ENCODE data around the gene PEX10.

Gene PEX10

DNA sequence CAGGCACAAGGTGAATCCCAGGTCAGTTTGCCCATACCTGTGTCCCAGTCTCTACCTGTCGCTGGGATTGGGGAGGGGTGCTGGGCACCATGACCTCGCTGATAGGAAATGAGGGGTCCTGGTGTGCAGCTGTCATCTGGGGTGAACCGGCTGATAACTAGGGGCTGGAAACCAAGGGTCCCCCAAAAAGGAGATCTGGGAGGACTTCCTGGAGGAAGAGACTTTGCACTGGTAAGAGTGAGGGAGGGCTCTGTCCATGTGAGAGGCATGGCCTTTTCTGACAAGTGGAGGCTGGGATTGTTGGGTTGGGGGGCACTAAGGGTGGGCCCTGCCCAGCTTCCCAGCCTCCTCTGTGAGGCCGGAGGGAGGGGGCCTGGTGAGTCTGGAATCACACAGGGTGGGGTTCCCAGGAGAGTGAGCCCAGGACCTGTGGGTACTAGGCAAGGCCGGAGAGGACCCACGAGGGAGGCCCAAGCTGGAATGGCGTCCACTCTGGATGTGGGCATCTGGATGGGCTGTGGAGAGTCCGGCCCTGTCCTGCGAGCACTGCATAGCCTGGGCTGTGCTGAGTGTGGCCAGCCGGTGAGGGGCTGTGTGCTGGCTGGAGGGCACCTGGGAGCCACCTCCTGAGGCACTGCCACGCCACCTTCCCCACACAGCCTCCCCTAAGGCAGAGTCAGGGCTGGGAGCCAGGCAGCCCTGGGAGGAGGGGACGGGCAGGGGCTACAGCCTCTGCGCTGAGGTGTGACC is 4.9 kb upstream of the PEX10 start:
- Histone ChIP-seq H3K14ac (ENCODE audit: low read length) (peak overlapping the region; percentile 56), H3K4ac (ENCODE audit: low read length) (peak overlapping the region; percentile 66), H2AK5ac (ENCODE audit: low read depth, low read length) (peak overlapping the region; percentile 84), H3K27ac (replicated peaks; ENCODE audit: low read length) (no peak overlapping the region), H4K8ac (ENCODE audit: low read depth, low read length) (peak overlapping the region; percentile 65), H3K23ac (ENCODE audit: low read depth, low read length, poor library complexity) (peak overlapping the region; percentile 60), H3K18ac (ENCODE audit: low read length) (peak overlapping the region; percentile 83), H3K79me1 (ENCODE audit: low read depth, low read length) (peaks cover 2% of the 10 kb centered on the region), H2AFZ (ENCODE audit: low read length) (no peak overlapping the region), H3K9me3 (replicated peaks in 1 of 2; ENCODE audit: control insufficient read depth in 2 of 2, insufficient read depth in 1 of 2, low read depth in 1 of 2, low read length in 2 of 2) (no peaks in the 10 kb centered on the region), H2BK120ac (ENCODE audit: low read depth, low read length) (peak overlapping the region; percentile 87), H2BK15ac (ENCODE audit: low read length) (peak overlapping the region; percentile 78), H3K36me3 (replicated peaks in 1 of 2; ENCODE audit: control insufficient read depth in 2 of 2, insufficient read depth in 2 of 2, low read length in 2 of 2) (no peaks in the 10 kb centered on the region), H2BK5ac (ENCODE audit: low read length) (peak overlapping the region; percentile 11), H3K9ac (ENCODE audit: low read depth, low read length, poor library complexity) (peak overlapping the region; percentile 86), H3K4me2 (ENCODE audit: insufficient read depth, low read length, poor library complexity, severe bottlenecking) (no peak overlapping the region), H3K4me3 (ENCODE audit: low read length in 2 of 2) (no peak overlapping the region), H2BK12ac (ENCODE audit: low read length) (peak overlapping the region; percentile 99), H3K4me1 (ENCODE audit: control insufficient read depth in 2 of 2, insufficient read depth in 1 of 2, low read depth in 1 of 2, low read length in 2 of 2) (peaks cover 10 to 17% of the 10 kb centered on the region in 2 donors), H4K91ac (ENCODE audit: low read depth, low read length, poor library complexity) (peak overlapping the region; percentile 85), H3K27me3 (ENCODE audit: control insufficient read depth in 3 of 3, insufficient read depth in 3 of 3, low read depth in 1 of 3, low read length in 3 of 3) (peaks cover 0 to 30% (median 0%) of the 10 kb centered on the region in 3 experiments)
- no CpG with 5 or more reads among the region's 13 CpGs for WGBS, 2 donors (ENCODE audit: extremely low coverage in 2 of 2, insufficient read length in 2 of 2, insufficient replicate concordance in 1 of 2)
- DNase-seq (ENCODE audit: low spot score): no peak

DNA sequence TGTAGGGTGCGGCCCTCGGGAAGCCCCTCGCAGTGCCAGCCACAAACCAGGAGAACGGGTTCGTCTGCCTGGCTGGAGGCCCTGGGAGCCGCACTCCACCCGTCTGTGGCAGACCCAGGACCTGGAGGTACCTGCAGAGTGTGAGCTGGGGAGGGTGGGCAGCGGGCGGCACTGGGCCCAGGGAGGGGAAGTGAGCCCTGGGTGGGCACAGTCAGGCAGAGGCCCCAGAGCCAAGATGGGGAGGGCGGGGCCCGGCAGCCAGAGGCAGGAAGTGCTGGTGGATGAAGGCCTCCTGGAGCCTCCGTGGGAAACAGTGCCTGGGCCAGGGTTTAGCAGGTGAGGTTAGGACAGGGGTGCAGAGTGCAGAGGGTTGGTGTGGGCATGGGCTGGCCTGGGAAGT is 4.0 kb upstream of the PEX10 start:
- Histone ChIP-seq H3K27ac (replicated peaks; ENCODE audit: low read length) (no peak overlapping the region), H3K4me2 (ENCODE audit: insufficient read depth, low read length, poor library complexity, severe bottlenecking) (no peak overlapping the region), H3K36me3 (replicated peaks in 1 of 2; ENCODE audit: control insufficient read depth in 2 of 2, insufficient read depth in 2 of 2, low read length in 2 of 2) (no peaks in the 10 kb centered on the region), H2BK15ac (ENCODE audit: low read length) (peak overlapping the region; percentile 78), H3K9me3 (replicated peaks in 1 of 2; ENCODE audit: control insufficient read depth in 2 of 2, insufficient read depth in 1 of 2, low read depth in 1 of 2, low read length in 2 of 2) (no peaks in the 10 kb centered on the region), H3K18ac (ENCODE audit: low read length) (peak overlapping the region; percentile 80), H2AK5ac (ENCODE audit: low read depth, low read length) (peak overlapping the region; percentile 82), H4K8ac (ENCODE audit: low read depth, low read length) (no peak overlapping the region), H3K4me1 (ENCODE audit: control insufficient read depth in 2 of 2, insufficient read depth in 1 of 2, low read depth in 1 of 2, low read length in 2 of 2) (peaks cover 14 to 17% of the 10 kb centered on the region in 2 donors), H3K4me3 (ENCODE audit: low read length in 2 of 2) (no peak overlapping the region), H4K91ac (ENCODE audit: low read depth, low read length, poor library complexity) (no peak overlapping the region), H3K23ac (ENCODE audit: low read depth, low read length, poor library complexity) (no peak overlapping the region), H2AFZ (ENCODE audit: low read length) (no peak overlapping the region), H3K27me3 (ENCODE audit: control insufficient read depth in 3 of 3, insufficient read depth in 3 of 3, low read depth in 1 of 3, low read length in 3 of 3) (peaks cover 0 to 30% (median 0%) of the 10 kb centered on the region in 3 experiments), H3K79me1 (ENCODE audit: low read depth, low read length) (peaks cover 8% of the 10 kb centered on the region), H2BK12ac (ENCODE audit: low read length) (no peak overlapping the region), H3K14ac (ENCODE audit: low read length) (no peak overlapping the region), H2BK5ac (ENCODE audit: low read length) (peak overlapping the region; percentile 39), H3K9ac (ENCODE audit: low read depth, low read length, poor library complexity) (no peak overlapping the region), H3K4ac (ENCODE audit: low read length) (no peak overlapping the region), H2BK120ac (ENCODE audit: low read depth, low read length) (peak overlapping the region; percentile 72)
- no CpG with 5 or more reads among the region's 12 CpGs for WGBS, 2 donors (ENCODE audit: extremely low coverage in 2 of 2, insufficient read length in 2 of 2, insufficient replicate concordance in 1 of 2)
- no peak for DNase-seq (ENCODE audit: low spot score)

DNA sequence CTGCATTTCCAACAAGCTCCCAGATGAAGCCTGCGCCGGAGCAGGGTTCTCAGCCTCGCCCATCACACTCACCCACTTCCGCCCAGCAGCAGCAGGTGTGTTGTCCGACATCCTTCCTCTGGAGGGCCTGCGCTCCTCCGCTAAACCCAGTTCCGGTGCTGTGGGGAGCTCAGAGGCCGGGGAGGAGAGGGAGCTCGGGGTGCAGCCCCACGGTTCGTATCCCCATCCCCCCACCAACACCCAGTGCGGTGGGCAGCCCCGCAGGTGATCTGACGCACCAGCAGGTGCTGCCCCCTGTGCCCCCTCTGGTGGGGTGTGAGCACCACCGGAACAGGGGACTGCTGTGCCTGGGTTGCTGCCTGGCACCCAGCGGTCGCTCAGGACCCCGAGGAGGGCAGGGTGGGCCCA is 3.4 kb upstream of the PEX10 start:
- no peak overlapping the region for H4K8ac ChIP-seq (ENCODE audit: low read depth, low read length)
- H2AK5ac ChIP-seq (ENCODE audit: low read depth, low read length): peak overlapping the region; percentile 82
- no peaks in the 10 kb centered on the region for H3K9me3 ChIP-seq (replicated peaks in 1 of 2; ENCODE audit: control insufficient read depth in 2 of 2, insufficient read depth in 1 of 2, low read depth in 1 of 2, low read length in 2 of 2)
- peak overlapping the region; percentile 87 for H3K18ac ChIP-seq (ENCODE audit: low read length)
- peak overlapping the region; percentile 25 for H2BK12ac ChIP-seq (ENCODE audit: low read length)
- H3K4me1 ChIP-seq (ENCODE audit: control insufficient read depth in 2 of 2, insufficient read depth in 1 of 2, low read depth in 1 of 2, low read length in 2 of 2): peaks cover 14 to 17% of the 10 kb centered on the region in 2 donors
- no peak overlapping the region for H3K9ac ChIP-seq (ENCODE audit: low read depth, low read length, poor library complexity)
- peak overlapping the region; percentile 10 for H3K14ac ChIP-seq (ENCODE audit: low read length)
- H2BK5ac ChIP-seq (ENCODE audit: low read length): no peak overlapping the region
- H3K36me3 ChIP-seq (replicated peaks in 1 of 2; ENCODE audit: control insufficient read depth in 2 of 2, insufficient read depth in 2 of 2, low read length in 2 of 2): no peaks in the 10 kb centered on the region
- H3K4me2 ChIP-seq (ENCODE audit: insufficient read depth, low read length, poor library complexity, severe bottlenecking): no peak overlapping the region
- WGBS, 2 donors (ENCODE audit: extremely low coverage in 2 of 2, insufficient read length in 2 of 2, insufficient replicate concordance in 1 of 2): no CpG with 5 or more reads among the region's 19 CpGs
- no peak overlapping the region for H3K4ac ChIP-seq (ENCODE audit: low read length)
- no peak overlapping the region for H2AFZ ChIP-seq (ENCODE audit: low read length)
- H3K27ac ChIP-seq (replicated peaks; ENCODE audit: low read length): no peak overlapping the region
- no peak for DNase-seq (ENCODE audit: low spot score)
- peaks cover 8% of the 10 kb centered on the region for H3K79me1 ChIP-seq (ENCODE audit: low read depth, low read length)
- H3K23ac ChIP-seq (ENCODE audit: low read depth, low read length, poor library complexity): peak overlapping the region; percentile 85
- no peak overlapping the region for H4K91ac ChIP-seq (ENCODE audit: low read depth, low read length, poor library complexity)
- peak overlapping the region; percentile 72 for H2BK120ac ChIP-seq (ENCODE audit: low read depth, low read length)
- H3K4me3 ChIP-seq (ENCODE audit: low read length in 2 of 2): no peak overlapping the region
- peak overlapping the region; percentile 75 for H2BK15ac ChIP-seq (ENCODE audit: low read length)
- H3K27me3 ChIP-seq (ENCODE audit: control insufficient read depth in 3 of 3, insufficient read depth in 3 of 3, low read depth in 1 of 3, low read length in 3 of 3): peaks cover 0 to 30% (median 0%) of the 10 kb centered on the region in 3 experiments

DNA sequence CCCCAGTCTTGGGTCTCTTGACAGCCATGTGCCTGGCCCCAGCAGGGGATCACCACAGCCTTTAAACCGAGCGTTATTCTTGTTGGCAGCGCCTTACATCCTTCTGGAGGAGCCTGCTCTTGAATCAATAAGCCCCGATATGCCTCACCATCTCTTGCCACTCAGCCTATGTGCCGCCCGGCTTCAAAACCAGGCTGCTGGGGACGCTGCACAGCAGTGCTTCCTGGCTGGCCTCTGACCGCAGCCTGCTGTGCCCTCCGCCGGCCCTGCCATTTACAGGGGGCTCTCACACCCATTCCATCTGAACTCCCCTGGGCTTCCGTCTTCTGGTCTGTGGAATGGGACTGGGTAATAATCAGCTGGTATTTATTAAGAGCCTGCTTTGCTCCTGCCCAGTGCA is 3.0 kb upstream of the PEX10 start:
- no peak for DNase-seq (ENCODE audit: low spot score)
- Histone ChIP-seq H3K36me3 (replicated peaks in 1 of 2; ENCODE audit: control insufficient read depth in 2 of 2, insufficient read depth in 2 of 2, low read length in 2 of 2) (peaks cover 0 to under 1% of the 10 kb centered on the region in 2 donors), H2BK120ac (ENCODE audit: low read depth, low read length) (no peak overlapping the region), H2BK12ac (ENCODE audit: low read length) (no peak overlapping the region), H2BK15ac (ENCODE audit: low read length) (peak overlapping the region; percentile 75), H3K27me3 (ENCODE audit: control insufficient read depth in 3 of 3, insufficient read depth in 3 of 3, low read depth in 1 of 3, low read length in 3 of 3) (peaks cover 0 to 26% (median 0%) of the 10 kb centered on the region in 3 experiments), H2BK5ac (ENCODE audit: low read length) (no peak overlapping the region), H4K91ac (ENCODE audit: low read depth, low read length, poor library complexity) (no peak overlapping the region), H4K8ac (ENCODE audit: low read depth, low read length) (no peak overlapping the region), H3K79me1 (ENCODE audit: low read depth, low read length) (peaks cover 8% of the 10 kb centered on the region), H3K4ac (ENCODE audit: low read length) (no peak overlapping the region), H3K9ac (ENCODE audit: low read depth, low read length, poor library complexity) (no peak overlapping the region), H3K4me1 (ENCODE audit: control insufficient read depth in 2 of 2, insufficient read depth in 1 of 2, low read depth in 1 of 2, low read length in 2 of 2) (peaks cover 14 to 17% of the 10 kb centered on the region in 2 donors), H3K4me3 (ENCODE audit: low read length in 2 of 2) (no peak overlapping the region), H3K18ac (ENCODE audit: low read length) (no peak overlapping the region), H2AK5ac (ENCODE audit: low read depth, low read length) (peak overlapping the region; percentile 82), H2AFZ (ENCODE audit: low read length) (no peak overlapping the region), H3K4me2 (ENCODE audit: insufficient read depth, low read length, poor library complexity, severe bottlenecking) (no peak overlapping the region), H3K14ac (ENCODE audit: low read length) (no peak overlapping the region), H3K23ac (ENCODE audit: low read depth, low read length, poor library complexity) (no peak overlapping the region), H3K9me3 (replicated peaks in 1 of 2; ENCODE audit: control insufficient read depth in 2 of 2, insufficient read depth in 1 of 2, low read depth in 1 of 2, low read length in 2 of 2) (no peaks in the 10 kb centered on the region), H3K27ac (replicated peaks; ENCODE audit: low read length) (no peak overlapping the region)
- WGBS, 2 donors (ENCODE audit: extremely low coverage in 2 of 2, insufficient read length in 2 of 2, insufficient replicate concordance in 1 of 2): no CpG with 5 or more reads among the region's 11 CpGs
